ENCODE measurements around the gene TAF5L.
"Not testable (repeated sequence)": the region's sequence is repeated elsewhere in the genome, so short reads cannot be mapped to it uniquely, and the experiment has no call there.

TAF5L gene

DNA sequence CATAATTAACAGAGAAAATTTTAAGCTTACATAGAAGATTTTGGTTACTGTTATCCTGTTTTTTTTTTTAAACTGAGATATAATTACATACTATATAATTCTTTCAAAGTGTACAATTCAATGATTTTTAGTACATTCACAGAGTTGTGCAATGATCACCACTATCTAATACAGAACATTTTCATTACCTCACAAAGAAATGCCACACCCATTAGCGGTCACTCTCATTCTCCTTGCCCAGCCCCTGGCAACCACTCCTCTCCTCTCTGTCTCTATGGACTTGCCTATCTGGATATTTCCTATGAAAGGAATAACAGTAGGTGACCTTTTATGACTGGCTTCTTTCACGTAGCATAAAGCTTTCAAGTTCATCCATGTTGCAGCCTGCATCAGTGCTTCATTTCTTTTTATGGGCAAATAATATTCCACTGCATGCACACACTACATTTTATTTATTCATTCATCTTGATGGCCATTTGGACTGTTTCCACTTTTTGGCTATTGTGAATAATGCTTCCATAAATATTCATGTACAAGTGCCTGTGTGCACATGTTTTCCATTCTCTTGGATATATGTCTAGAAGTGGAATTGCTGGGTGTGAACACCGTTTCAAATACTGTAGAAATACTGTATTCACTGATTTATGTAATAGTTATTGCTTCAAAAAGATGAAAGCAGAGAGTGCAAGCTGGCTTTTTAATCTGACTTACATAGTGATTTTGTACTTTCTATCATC lies 26.5 kb downstream of the TAF5L start:
- no peak for DNase-seq

DNA sequence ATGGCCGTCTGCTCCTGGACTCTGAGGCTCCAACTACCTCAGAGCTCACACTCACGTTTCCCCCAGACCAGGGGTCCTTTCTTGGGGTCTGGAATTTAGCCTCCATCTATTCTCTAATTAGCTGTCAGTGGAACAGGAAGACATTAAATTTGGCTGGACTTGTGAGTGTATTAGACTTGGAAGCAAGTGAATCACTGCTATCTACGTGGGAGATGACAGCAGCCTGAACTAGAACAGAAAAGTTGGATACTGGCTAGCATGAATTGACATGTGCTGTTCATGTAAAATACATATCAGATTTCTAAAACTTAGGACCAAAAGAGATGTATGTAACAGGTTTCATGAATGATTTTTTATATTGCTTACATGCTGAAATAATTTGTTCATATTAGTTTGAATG lies 28.0 kb downstream of the TAF5L start:
- DNase-seq: no peak

GRCh38 chr1:229596925-229597699 lies 28.8 kb downstream of the TAF5L start:
- DNase-seq: no peak

DNA sequence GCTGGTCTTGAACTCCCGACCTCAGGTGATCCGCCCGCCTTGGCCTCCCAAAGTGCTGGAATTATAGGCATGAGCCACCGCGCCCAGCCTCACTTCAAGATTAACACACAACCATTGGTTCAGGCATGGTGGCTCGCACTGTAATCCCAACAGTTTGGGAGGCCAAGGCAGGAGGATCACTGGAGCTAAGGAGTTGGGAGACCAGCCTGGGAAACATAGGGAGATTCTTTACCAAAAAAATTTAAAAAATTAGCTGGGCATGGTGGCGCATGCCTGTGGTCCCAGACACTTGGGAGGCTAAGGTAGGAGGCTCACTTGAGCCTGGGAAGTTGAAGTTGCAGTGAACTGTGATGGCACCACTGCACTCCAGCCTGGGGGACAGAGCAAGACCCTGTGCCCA lies 30.0 kb downstream of the TAF5L start:
- DNase-seq: not testable (repeated sequence)

DNA sequence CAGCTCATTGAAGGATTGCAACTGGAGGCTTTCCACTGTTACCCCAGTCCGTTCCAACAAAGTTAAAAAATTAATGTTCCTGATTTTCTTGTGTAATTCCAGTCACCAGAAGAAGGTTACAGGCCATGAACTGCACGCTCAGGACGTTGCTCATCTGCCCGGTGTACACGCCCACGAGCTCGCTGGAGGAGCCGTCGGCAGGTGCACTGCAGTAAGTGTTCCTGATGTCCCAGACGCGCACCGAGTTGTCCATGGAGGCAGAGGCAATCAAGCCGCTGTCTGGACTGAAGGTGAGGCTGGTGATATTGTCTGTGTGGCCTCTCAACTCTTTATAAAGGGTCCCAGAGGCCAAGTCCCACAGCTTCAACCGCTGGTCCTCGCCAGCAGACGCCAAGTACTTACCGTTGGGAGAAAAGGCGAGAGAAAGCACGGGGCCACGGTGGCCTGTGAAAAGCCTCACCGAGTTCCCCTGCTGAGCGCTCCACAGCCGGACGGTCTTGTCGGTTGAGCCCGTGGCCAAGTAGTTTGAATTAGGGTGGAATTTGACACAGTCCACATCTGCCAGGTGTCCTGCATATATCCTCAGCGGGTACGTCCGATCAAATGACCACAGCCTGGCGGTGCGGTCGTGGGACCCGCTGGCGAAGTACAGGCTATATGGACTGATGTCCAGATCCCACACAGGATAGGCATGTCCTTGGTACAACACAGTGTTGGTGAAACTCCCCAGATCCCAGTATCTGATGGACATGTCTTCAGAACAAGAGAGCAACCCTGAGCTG lies 31.5 kb downstream of the TAF5L start:
- no peak for DNase-seq

GRCh38 chr1:229593800-229594199 lies 32.1 kb downstream of the TAF5L start:
- no peak for DNase-seq

DNA sequence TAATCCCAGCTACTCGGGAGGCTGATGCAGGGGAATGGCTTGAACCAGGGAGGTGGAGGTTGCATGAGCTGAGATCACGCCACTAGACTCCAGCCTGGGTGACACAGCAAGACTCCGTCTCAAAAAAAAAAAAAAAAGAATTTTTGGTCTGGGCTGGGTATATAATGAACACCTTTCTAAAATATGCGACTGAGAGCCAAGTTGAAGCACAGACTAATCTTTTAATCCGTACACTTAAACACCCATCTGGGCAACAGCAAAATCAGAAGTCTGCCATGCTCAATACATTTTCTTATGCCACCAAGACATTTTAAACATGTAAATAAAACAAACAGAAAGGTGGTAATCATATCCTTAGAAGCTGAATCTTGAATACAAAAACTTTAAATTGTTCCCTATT lies 35.8 kb downstream of the TAF5L start:
- DNase-seq: no peak

- no peak for DNase-seq
These were observed 40.6 kb downstream of the TAF5L start for GRCh38 chr1:229585338-229585737.

DNA sequence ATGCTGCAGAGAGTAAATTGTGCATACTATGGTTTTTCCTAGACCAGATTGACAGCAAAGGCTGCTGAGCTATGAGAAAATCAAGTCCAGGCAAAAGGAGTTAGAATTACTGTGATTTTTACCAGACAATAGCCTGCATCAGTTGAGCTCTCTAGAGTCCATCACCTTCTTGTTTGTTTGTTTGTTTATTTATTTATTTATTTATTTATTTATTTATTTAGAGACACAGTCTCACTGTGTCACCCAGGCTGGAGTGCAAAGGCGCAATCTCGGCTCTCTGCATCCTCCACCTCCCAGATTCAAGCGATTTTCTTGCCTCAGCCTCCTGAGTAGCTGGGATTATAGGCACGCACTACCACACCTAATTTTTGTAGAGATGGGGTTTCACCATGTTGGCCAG lies 43.2 kb downstream of the TAF5L start:
- no peak for DNase-seq

- no peak for DNase-seq
These were observed 43.8 kb downstream of the TAF5L start for GRCh38 chr1:229582011-229582694.

DNA sequence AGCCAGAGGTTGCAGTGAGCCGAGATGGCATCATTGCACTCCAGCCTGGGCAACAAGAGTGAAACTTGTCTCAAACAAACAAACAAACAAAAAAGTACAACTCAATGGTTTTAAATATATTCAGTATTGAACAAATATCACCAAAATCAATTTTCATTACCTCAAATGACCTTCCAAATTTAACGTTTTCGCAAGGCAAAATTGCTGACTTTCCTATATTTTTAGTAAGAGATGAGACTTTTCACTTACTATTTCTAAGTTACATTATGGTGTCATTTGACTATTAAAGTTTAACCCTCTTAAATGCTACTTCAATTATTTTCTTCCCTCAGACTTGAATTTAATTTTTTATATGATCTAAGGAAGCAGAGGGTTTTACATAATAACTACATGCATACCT lies 44.4 kb downstream of the TAF5L start:
- no peak for DNase-seq

GRCh38 chr1:229579059-229579673 lies 46.8 kb downstream of the TAF5L start:
- no peak for DNase-seq

DNA sequence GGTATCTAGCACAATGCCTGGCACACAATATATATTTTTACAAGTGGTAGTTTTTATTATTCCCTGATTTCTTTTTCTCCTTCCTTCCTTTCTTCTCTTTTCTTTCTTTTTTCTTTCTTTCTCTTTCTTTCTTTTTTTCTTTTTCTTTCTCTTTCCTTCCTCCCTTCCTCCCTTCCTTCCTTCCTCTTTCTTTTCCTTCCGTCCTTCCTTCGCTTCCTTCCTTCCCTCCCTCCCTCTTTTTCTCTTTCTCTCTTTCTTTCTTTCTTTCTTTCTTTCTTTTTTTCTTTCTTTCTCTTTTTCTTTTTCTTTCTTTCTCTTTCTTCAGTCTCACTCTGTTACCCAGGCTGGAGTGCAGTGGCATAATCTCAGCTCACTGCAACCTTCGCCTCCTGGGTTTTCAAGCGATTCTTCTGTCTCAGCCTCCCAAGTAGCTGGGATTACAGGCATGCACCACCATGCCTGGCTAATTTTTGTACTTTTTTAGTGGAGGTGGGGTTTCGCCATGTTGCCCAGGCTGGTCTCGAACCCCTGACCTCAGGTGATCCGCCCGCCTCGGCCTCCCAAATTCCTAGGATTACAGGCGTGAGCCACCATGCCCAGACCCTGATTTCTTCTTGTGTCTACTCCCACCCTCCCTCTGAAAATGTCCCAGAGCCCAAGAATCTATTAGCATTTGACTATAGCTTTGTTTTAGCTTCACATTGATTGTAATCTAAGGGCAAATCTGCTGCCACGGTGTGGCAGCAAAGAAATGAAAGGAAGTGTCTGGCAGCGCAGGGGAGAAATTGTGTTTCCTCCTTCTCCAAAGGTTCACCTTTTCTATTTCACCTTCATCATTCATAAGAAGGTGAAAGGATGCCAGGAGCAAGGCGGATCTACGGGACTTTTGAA lies 47.5 kb downstream of the TAF5L start:
- DNase-seq: no peak

- DNase-seq: no peak
These were observed 51.1 kb downstream of the TAF5L start for GRCh38 chr1:229574679-229575442.

- DNase-seq: no peak
These were observed 53.6 kb downstream of the TAF5L start for GRCh38 chr1:229572286-229572685.

DNA sequence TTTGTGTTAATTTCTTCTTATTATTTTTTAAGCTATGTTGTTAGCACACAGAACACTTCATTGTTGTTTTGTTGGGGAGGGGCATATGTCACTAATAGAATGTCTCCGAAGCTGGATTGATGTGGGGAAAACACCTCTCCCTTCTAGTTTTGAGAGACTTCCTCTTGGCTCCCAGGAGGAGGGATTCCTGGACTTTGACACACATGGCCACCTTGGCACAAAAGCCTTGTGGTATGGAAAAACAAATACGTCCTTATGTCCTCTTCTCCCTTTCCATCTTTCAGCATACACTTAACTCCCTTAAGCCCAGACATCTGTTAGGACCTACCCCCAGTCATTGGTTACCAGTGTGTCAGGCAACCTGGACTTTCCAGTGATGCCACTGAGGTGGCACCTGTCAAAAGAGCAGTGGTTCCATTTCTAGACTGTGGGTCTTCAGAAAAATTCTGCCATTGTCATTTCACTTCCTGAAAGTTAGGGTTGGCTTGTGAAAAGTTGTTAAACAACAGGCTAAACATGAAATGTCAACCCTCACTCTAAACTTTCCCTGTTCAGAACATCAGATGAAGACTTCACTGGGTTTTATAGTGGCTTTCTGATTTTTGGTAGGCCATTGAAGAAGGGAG lies 54.9 kb downstream of the TAF5L start:
- no peak for DNase-seq

DNA sequence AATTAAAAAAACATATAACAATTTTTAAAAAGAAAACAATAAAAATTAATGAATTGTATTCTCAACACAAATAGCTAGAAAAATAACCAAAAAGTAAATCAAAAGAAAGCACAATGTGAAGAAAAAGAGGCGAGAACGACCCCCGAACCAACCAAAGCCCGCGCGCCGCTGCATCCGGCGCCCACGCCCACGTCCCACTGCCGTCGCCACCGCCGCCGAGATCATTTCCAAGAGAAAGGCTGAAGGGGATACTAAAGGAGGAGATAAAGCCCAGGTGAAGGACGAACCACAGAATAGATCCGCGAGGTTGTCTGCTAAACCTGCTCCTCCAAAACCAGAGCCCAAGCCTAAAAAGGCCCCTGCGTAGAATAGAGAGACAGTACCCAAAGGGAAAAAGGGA lies 55.6 kb downstream of the TAF5L start:
- DNase-seq: no peak

DNA sequence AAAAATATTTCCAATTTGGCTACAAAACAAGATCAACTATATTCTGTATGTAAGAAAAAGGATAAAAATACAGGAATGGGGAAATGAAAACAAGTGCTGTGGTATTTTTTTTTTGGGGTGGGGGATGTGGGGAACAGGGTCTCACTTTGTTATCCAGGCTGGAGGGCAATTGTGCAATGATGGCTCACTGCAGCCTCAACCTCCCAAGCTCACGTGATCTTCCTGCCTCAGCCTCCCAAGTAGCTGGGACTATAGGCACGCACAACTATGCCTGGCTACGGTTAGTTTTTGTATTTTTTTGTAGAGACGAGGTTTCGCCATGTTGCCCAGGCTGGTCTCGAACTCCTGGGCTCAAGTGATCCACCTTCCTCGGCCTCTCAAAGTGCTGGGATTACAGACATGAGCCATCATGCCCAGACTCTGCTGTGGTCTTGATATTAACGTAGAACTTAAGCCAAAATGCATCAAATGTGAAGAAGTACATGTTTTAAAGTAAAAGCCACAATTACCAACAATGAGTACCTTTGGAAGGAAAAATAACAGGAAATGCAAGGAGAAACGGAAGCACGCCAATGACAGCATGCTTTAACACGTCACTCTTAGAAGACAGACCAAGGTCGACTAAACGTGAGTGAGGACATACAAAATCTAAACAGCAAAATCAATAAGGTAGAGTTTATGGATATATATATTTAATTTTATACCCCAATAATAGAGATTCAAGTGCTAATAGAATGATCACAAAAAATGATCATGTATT lies 58.6 kb downstream of the TAF5L start:
- DNase-seq: no peak

- DNase-seq: no peak
These were observed 62.2 kb downstream of the TAF5L start for GRCh38 chr1:229563701-229564100.

GRCh38 chr1:229563241-229563640 lies 62.7 kb downstream of the TAF5L start:
- no peak for DNase-seq
